OCI-LY3 (cell line): ENCODE results near the gene TCEAL3.

Experiments used
- CTCF ChIP-seq: fragments of 200-600, 300-600 bp; sonication (generic); IDR thresholded peaks from 2 replicates; pipeline ENCODE4 v1.5.1; 2014; ENCODE audit warnings: antibody characterized with exemption, low read length, low read depth
- EZH2phosphoT487 ChIP-seq: fragments of 200-600 bp; shearing (Covaris generic); IDR thresholded peaks from 2 replicates; pipeline ENCODE4 v1.6.1; 2018; ENCODE audit warnings: antibody characterized with exemption, mixed run types, low read depth

GRCh38 chrX:103644125-103644524 lies 36.4 kb downstream of the TCEAL3 start:
- no peak for TF ChIP-seq CTCF
- TF ChIP-seq EZH2phosphoT487, result no peak
